Subcutaneous adipose tissue (tissue), 4 donors: ENCODE measurements around the gene HUNK. TPM values are rescaled to one million over a fixed set of nuclear protein-coding genes. Genes with fewer than 3 reads are reported as not detected.

Experiments used
- CTCF ChIP-seq: fragments of 450-650 bp; IDR thresholded peaks from one replicate; pipeline ENCODE4 v1.5.1; 2016; ENCODE audit warnings: low read depth, mild to moderate bottlenecking, control low read depth, antibody characterized with exemption, moderate library complexity
- total RNA-seq, 4 donors: library from RNA; depleted of rRNA; stranded (reverse); fragments of >200 nt; gene quantifications; one replicate each; pipeline ENCODE4 v1.1.0, GENCODE V29; 2016

The HUNK gene
- total RNA-seq, 4 donors from 2014 or later: 0.16 to 0.66 (median 0.18) TPM

GRCh38 chr21:32001390-32001789, 128.6 kb downstream of the HUNK start:
- no peak for TF ChIP-seq CTCF

- TF ChIP-seq CTCF: no peak
Observed at GRCh38 chr21:32003411-32003810, 130.6 kb downstream of the HUNK start.

GRCh38 chr21:32004291-32004690, 131.5 kb downstream of the HUNK start:
- no peak for TF ChIP-seq CTCF

GRCh38 chr21:32007456-32007855, 134.6 kb downstream of the HUNK start:
- no peak for TF ChIP-seq CTCF

- TF ChIP-seq CTCF: no peak
Observed at GRCh38 chr21:32008714-32009113, 135.9 kb downstream of the HUNK start.

GRCh38 chr21:32009263-32009662, 136.4 kb downstream of the HUNK start:
- no peak for TF ChIP-seq CTCF

GRCh38 chr21:32015461-32016139, 142.8 kb downstream of the HUNK start:
- no peak for TF ChIP-seq CTCF
